ENCODE data around the gene NEK10.

Gene NEK10

GRCh38 chr3:27202959-27203358, 166.2 kb downstream of the NEK10 start:
- no peak for TF ChIP-seq POLR2A (IDR thresholded peaks at IDR 0.05; ENCODE audit: extremely low read depth, insufficient read length)
- TF ChIP-seq CTCF (IDR thresholded peaks at IDR 0.05; ENCODE audit: low read depth, low read length): no peak
- TF ChIP-seq, protein P1, sequence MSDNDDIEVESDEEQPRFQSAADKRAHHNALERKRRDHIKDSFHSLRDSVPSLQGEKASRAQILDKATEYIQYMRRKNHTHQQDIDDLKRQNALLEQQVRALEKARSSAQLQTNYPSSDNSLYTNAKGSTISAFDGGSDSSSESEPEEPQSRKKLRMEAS (IDR thresholded peaks at IDR 0.05; ENCODE audit: low read depth, low read length): no peak
- TF ChIP-seq MYC (IDR thresholded peaks at IDR 0.05; ENCODE audit: low read depth, low read length): no peak
- no peak overlapping the region for H3K4me3 ChIP-seq (ENCODE audit: low read depth, low read length)
- no peak for DNase-seq (ENCODE audit: low read depth)

GRCh38 chr3:27201492-27201891, 167.7 kb downstream of the NEK10 start:
- H3K4me3 ChIP-seq (ENCODE audit: low read depth, low read length): no peak overlapping the region
- TF ChIP-seq, protein P1 (IDR thresholded peaks at IDR 0.05; ENCODE audit: low read depth, low read length): no peak
- TF ChIP-seq CTCF (IDR thresholded peaks at IDR 0.05; ENCODE audit: low read depth, low read length) (no peak), MYC (IDR thresholded peaks at IDR 0.05; ENCODE audit: low read depth, low read length) (no peak), POLR2A (IDR thresholded peaks at IDR 0.05; ENCODE audit: extremely low read depth, insufficient read length) (no peak)
- DNase-seq (ENCODE audit: low read depth): no peak

DNA sequence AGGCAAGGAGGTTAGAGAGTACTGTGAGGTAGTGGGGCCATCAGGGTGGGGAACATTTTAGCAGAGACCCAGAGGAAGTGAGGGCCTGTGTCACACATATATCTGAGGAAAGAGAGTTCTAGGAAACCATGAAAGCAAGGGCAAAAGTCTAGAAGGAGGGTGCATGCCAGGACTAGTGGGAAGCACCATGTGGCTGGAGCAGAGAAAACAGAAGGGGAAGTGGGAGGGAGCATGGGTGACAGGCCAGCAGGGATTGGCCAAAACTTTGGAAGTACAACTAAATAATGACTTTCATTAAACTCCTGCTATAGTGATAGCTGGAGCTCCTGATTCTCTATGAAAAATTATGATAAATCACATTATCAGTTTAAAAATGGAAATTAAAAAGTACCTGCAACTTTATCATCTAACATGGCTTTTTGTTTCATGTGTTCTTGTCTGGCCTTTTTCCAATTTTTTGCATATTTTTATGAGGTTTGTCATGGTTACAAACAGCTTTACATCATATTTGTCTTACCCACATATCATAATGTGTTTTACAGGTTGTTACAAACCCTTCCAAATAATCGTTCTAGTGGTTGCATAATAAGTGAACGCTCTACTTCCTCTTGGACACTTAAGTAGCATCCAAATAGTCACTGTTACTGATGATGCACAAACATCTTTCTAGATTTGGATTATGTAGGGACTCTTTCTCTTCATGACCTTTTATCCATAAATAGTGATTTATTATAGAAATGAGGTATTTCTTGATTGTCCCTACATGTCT, 168.3 kb downstream of the NEK10 start:
- no peak overlapping the region for H3K4me3 ChIP-seq (ENCODE audit: low read depth, low read length)
- TF ChIP-seq CTCF (IDR thresholded peaks at IDR 0.05; ENCODE audit: low read depth, low read length) (no peak), POLR2A (IDR thresholded peaks at IDR 0.05; ENCODE audit: extremely low read depth, insufficient read length) (no peak)
- TF ChIP-seq, protein P1 (IDR thresholded peaks at IDR 0.05; ENCODE audit: low read depth, low read length): no peak
- DNase-seq (ENCODE audit: low read depth): peak; percentile 2

- no peak overlapping the region for H3K4me3 ChIP-seq (ENCODE audit: low read depth, low read length)
- no peak for DNase-seq (ENCODE audit: low read depth)
- TF ChIP-seq MYC (IDR thresholded peaks at IDR 0.05; ENCODE audit: low read depth, low read length) (no peak), CTCF (IDR thresholded peaks at IDR 0.05; ENCODE audit: low read depth, low read length) (no peak), POLR2A (IDR thresholded peaks at IDR 0.05; ENCODE audit: extremely low read depth, insufficient read length) (no peak)
- TF ChIP-seq, protein P1 (IDR thresholded peaks at IDR 0.05; ENCODE audit: low read depth, low read length): no peak
These were observed 174.2 kb downstream of the NEK10 start for GRCh38 chr3:27194861-27195483.

- no peak for DNase-seq (ENCODE audit: low read depth)
- no peak overlapping the region for H3K4me3 ChIP-seq (ENCODE audit: low read depth, low read length)
- TF ChIP-seq MYC (IDR thresholded peaks at IDR 0.05; ENCODE audit: low read depth, low read length) (no peak), POLR2A (IDR thresholded peaks at IDR 0.05; ENCODE audit: extremely low read depth, insufficient read length) (no peak), CTCF (IDR thresholded peaks at IDR 0.05; ENCODE audit: low read depth, low read length) (no peak)
- TF ChIP-seq, protein P1 (IDR thresholded peaks at IDR 0.05; ENCODE audit: low read depth, low read length): no peak
These were observed 176.1 kb downstream of the NEK10 start for GRCh38 chr3:27193056-27193455.
